ENCODE measurements around the gene DDB1.

DDB1 gene

DNA sequence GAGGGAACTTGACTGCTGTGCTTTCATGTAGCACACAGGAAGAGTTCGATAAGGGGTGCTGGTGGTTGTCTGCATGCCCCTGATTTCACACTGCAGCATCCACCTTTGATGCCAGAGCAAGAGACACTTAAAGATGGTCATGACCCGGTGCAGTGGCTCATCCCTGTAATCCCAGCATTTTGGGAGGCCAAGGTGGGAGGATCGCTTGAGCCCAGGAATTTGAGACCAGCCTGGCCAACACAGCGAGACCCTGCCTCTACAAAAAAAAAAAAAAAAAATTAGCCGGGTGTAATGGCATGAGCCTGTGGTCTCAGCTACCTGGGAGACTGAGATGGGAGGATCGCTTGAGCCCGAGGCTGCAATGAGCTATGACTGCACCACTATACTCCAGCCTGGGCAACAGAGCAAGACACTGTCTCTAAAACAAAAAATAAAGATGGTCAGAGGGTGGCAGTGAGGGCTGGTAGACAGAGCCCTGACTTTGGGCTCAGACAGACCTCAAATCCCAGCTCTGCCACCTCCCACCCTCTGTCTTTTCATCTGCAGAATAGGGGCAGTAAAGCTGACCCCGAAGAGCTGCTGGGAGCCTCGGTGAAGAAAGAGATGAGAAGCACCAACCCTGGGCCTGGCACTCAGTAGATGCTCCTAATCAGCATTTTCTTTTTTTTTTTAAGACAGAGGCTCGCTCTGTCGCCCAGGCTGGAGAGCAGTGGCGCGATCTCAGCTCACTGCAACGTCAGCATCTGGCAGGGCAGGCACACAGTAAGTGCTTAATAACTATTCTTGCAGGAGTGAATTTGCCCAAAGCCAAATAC, 55.5 kb downstream of the DDB1 start:
- no peak overlapping the region for H3K4me3 ChIP-seq (ENCODE audit: low read length)
- DNase-seq (ENCODE audit: low read depth), result no peak
- TF ChIP-seq, protein P1, sequence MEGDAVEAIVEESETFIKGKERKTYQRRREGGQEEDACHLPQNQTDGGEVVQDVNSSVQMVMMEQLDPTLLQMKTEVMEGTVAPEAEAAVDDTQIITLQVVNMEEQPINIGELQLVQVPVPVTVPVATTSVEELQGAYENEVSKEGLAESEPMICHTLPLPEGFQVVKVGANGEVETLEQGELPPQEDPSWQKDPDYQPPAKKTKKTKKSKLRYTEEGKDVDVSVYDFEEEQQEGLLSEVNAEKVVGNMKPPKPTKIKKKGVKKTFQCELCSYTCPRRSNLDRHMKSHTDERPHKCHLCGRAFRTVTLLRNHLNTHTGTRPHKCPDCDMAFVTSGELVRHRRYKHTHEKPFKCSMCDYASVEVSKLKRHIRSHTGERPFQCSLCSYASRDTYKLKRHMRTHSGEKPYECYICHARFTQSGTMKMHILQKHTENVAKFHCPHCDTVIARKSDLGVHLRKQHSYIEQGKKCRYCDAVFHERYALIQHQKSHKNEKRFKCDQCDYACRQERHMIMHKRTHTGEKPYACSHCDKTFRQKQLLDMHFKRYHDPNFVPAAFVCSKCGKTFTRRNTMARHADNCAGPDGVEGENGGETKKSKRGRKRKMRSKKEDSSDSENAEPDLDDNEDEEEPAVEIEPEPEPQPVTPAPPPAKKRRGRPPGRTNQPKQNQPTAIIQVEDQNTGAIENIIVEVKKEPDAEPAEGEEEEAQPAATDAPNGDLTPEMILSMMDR (IDR thresholded peaks at IDR 0.05; ENCODE audit: insufficient read depth, low read depth, low read length, missing control alignments), result no peak

DNA sequence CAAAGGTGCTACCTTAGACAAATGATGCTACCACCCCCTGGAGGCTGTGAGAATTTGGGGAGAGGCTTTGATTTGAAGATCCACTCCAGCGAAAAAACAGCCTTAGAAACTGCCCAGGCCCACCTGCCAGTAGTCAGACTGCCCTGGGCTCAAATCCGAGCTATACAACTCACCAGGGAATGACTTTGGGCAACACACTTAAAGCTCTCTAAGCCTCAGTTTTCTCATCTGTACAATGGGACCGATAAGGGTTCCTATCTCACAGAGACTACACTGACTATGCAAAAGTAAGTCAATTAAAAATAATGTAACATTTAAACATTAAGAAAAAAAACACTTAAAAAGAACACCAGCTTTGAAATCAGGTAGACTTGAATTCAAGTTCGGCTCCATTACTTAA, 57.7 kb downstream of the DDB1 start:
- DNase-seq (ENCODE audit: low read depth), result no peak
- no peak overlapping the region for H3K4me3 ChIP-seq (ENCODE audit: low read length)
- TF ChIP-seq, protein P1 (IDR thresholded peaks at IDR 0.05; ENCODE audit: insufficient read depth, low read depth, low read length, missing control alignments), result no peak

DNA sequence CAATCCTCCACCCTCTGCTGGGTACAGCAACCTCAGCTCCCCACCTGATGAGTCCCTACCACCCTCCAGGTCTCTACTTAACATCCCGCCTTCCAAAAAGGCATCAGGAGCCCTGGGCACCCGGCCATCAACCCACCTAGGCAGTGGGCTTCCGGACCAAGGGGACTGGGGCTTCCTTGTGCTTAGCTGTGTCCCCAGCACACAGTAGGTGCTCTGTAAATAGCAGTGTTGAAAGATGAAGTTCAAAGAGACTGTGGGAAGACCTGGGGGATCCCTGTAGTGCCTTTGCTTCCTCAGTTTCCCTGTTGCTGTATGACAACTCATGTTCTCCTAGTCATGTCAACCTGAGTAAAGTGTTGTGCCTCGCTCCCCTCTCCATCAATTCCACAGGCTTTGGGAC, 58.8 kb downstream of the DDB1 start:
- DNase-seq (ENCODE audit: low read depth), result no peak
- TF ChIP-seq, protein P1 (IDR thresholded peaks at IDR 0.05; ENCODE audit: insufficient read depth, low read depth, low read length, missing control alignments), result no peak

DNA sequence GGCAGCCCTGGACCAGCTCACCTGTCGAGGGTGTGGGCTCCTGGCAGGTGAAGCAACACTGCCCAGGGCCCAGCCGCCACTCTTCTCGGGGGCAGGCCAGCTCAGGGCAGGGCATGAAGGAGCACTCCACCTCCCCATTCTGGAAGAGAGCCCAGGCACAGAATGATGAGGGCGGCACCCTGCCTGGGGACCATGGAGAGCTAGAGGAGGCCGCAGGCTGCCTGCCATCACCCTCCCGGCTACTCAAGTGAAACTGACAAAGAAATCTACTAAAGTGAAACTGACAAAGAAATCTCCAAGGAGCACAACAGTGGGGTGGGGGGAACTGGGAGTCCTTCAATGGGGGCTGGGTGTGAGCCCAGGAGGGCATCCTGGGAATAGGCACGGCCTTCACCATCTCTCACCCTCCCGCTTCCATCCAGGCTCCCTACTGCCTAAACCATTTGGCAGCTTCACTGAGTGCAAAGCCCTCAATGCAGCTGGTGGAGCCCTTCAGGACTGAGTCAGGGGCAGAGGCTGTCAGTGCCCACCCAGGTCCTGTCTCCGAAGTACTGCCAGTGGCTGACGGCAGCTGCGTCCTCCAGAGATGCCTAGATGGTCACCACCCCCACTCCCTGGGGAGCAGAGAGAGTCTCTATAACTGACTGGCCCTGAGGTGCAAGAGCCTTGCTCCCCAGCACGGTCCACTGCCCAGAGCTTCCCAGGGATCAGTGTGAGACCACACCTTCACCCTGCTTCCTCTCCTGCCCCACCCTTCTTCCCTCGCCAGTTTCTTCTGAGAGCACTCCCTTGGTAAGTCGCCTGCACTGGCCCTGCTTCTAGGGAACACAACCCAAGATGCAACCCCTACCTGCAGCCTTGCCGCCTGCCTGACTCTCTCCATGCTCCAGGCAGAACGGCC, 59.5 kb downstream of the DDB1 start:
- DNase-seq (ENCODE audit: low read depth), result peak; percentile 34
- TF ChIP-seq, protein P1 (IDR thresholded peaks at IDR 0.05; ENCODE audit: insufficient read depth, low read depth, low read length, missing control alignments), result no peak
- H3K4me3 ChIP-seq (ENCODE audit: low read length), result no peak overlapping the region

More for the DNA sequence above, 58.8 kb downstream of the DDB1 start:
- no peak overlapping the region for H3K4me3 ChIP-seq (ENCODE audit: low read length)

DNA sequence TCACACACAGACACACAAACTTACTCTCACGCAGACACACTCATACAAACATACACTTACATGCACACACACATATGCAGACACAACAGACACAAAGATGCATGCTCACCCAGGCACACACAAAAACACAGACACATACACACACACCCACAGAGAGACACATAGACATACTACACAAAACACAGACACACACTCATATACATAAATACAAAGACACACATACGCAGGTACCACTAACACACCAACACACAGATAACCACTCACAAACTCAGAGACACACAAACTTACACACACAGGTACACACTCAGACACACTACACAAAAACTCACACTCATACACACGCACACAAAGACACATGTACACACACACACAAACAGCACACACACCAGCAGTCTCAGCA, 60.2 kb downstream of the DDB1 start:
- DNase-seq (ENCODE audit: low read depth), result no peak
- TF ChIP-seq, protein P1 (IDR thresholded peaks at IDR 0.05; ENCODE audit: insufficient read depth, low read depth, low read length, missing control alignments), result no peak
- no peak overlapping the region for H3K4me3 ChIP-seq (ENCODE audit: low read length)

DNA sequence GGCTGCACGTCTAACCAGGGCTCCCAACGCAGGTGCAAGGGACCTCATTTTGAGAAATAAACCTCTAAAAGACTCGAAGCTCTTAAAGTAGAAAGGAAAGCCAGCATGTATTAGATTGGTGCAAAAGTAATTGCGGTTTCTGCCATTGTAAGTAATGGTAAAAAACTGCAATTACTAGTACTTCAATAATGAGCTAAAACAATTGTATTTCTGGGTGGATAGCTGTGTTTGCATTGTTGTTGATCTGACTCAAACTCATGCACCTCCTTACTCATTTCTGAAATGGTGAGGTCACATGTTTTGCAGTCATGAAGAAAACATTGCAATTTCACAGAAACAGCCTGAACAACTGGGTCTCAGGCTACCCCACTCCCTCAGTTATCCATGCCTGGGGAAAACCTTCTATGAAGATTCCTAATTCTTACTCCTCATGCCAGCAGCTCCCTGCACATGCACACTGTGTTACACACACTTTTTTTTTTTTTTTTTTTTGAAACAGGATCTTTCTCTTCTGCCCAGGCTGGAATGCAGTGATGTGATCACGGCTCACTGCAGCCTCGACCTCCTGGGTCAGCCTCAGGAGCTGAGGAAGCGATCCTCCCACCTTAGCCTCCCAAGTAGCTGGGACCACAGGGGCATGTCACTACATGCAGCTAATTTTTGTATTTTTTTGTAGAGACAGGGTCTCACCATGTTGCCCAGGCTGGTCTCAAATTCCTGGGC, 62.4 kb downstream of the DDB1 start:
- TF ChIP-seq, protein P1 (IDR thresholded peaks at IDR 0.05; ENCODE audit: insufficient read depth, low read depth, low read length, missing control alignments), result no peak
- no peak overlapping the region for H3K4me3 ChIP-seq (ENCODE audit: low read length)
- DNase-seq (ENCODE audit: low read depth), result peak; percentile 75
